ENCODE data around the gene CCDC149. TPM values are rescaled to one million over a fixed set of nuclear protein-coding genes. Genes with fewer than 3 reads are reported as not detected.

CCDC149 gene
- polyA plus RNA-seq (2013, experiment 1 of 2; ENCODE audit: insufficient read length), result 10.7 TPM
- 9.7 TPM for polyA plus RNA-seq (2013, experiment 2 of 2; ENCODE audit: insufficient read length)

DNA sequence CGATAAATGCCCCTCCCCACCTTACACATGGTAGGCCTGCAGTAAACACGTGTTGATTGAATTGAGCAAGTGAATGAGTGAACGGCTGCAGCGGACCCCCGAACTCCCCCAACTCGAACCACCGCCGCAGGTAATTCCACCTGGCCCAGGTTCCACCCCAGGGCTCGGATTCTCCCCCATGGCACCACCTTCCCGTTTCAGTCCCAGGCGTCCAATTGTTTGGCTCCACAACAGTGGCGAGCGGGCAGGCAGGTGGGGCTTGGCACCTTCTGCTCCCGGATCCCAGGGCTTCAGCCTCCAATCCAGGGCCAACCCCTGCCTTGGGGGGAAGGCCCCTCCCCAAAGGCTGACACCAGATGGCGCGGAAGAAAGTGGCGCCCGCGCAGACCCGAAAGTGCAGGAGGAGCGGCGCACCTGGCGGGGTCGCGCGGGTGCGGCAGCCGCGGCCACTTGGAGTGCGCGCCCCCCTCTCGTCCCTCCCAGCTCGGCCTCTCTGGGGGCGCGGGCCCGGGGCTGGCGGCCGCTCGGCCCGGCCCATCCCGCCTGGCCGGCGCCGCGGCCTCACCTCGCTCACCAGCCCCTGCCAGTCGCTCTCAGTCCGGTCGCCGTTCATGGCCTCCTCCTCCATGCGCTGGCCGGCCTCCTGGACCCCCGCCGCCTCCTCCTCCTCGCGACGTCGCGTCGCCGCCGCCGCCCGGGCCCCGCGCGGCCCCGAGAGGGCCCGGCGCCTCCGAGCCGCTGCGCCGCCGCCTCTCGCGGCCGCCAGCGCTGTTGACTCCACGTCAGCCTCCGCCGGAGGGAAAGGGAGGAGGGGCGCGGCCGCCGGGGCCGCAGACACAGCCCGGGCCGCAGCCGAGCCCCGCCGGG, at the start of gene CCDC149:
Gene CCDC149, minus strand, starts transcription at position 791 of the 867 bp plus-strand sequence. Its CDS starts 178 bp downstream, at position 613.
- peak; percentile 78 for DNase-seq

DNA sequence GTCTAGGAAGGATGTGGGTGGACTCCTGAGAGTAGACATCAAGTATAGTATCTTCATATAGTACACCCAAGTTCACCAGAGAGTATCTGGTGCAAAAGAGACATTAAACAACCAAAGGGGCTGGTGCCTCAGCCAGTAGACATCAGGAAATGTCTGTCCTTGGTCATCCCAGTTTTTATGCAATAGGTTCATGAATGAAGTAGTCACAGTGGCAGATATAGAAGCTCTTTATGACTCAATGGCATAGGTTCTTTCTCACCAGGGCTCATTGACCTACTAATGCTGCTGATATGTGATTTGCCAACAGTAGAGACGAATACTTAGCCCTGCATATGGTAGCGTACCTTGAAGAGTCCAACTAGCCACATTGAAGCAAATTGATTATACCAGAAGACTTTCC, 45.0 kb upstream of the CCDC149 start:
- DNase-seq, result no peak

DNA sequence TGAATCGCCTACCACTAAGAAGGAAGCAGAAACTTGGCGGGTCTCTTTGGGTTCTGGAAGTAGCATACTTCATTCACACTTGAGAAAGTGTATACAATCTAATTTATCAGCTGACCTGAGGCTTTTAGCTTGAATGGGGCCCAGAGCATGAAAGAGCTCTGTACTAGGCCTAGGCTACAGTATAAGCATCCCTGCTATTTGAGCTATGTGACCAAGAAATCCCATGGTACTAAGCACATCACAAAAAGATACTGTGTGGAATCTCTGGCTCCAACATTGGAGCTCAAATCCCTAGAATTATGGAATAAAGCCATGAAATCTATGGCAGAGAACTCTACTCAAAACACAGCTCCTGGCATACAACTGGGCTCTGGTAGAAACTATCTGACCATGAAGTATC, 43.9 kb upstream of the CCDC149 start:
- peak; percentile 19 for DNase-seq

DNA sequence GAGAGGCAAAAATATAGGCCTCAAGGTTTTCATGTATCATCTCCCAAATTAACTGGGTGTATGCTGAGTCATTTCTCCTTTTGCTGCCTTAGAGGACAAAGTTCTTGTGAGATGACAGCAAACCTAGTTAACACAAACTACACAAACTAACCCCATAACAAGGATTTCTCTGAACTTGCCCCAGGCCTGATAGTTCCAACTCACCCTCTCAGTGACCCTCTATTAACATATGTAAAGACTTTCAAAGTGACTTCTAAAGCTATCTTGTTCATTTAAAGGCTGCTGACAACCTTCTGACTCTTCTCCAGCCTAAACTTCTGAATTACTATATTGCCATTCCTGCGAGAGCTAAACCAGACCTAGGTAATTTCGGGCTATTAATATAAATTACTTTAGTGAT, 43.2 kb upstream of the CCDC149 start:
- no peak for DNase-seq

DNA sequence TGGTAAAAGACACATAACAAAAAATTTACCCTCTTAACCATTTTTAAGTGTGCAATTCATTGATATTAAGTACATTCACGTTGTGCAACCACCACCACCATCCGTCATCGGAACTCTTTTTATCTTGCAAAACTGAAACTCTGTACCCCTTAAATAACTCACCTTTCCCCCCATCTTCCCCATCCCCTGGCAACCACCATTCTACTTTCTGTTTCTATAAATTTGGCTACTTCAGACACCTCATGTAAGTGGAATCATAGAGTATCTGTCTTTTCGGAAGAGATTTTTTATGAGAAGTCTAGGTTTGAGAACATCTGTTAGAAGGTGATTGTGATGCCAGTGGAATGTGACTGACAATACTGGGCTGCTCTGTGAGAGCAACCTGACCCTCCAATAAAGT, 39.8 kb upstream of the CCDC149 start:
- DNase-seq, result no peak

DNA sequence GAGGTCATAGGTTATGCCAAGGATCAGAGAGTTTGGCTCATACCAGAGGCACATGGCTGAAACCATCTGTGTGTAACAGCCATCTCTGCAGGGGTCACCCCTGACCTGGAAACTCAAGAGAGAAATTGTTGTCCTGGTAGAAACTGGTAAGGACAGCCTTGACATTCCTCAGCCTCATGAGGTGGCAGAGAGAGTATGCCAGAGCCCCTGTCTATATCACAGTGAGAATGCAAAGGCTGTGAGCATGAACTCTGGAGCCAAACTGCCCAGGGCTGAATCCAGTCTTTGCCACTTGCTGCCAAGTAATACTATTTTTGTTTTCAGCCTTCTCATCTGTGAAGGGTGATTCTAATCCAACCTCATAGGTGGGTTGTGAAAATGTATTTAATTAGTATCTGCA, 37.1 kb upstream of the CCDC149 start:
- no peak for DNase-seq

DNA sequence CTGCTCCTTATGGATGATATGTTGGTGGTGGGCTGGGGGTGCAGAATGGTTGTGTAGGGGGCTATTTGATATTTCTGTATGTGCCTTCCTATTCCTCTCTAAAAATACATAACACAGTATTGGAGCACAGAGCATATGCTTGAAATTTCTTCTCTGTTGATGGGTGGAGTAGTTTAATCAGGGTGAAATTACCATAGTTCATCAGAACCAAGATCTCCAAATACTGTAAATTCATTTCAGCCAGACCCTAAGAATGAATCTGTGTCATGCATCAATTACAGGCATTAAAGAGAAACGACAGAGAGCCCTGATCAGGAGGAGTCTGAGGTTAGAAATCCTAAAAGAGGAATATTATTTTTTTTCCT, 25.1 kb upstream of the CCDC149 start:
- no peak for DNase-seq

DNA sequence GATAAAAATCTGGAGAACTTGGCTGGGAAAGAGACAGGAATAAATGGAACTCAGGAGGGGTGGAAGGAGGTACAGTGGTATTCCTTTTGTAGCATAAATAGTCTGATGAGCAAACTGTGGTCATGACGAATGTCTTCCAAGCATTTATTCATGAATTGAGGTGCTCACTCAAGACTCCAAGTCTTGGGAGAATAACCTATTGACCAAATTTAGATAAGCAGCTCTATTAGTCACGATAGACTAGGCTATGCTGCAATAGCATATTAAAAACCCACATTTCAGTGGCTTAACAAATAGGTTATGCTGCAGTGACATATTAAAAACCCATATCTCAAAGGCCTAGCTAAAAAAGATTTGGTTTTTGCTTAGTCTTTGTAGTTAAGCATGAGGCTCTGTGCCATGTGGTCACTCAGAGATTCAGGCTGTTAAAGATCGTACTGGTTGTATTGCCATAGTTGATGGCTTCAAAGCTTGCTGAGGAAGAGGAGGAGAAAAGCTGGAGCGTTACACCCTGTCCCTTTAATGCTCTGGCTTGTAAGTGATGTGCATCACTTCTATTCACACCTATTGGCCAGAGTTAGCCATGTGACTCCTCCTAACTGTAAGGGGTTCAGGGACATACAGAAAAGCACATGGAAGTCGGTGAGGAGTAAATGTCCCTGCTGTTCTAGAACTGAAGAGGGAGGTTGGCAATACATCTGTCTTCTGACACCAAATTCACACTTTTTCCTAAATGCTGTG, 24.5 kb upstream of the CCDC149 start:
- no peak for DNase-seq

DNA sequence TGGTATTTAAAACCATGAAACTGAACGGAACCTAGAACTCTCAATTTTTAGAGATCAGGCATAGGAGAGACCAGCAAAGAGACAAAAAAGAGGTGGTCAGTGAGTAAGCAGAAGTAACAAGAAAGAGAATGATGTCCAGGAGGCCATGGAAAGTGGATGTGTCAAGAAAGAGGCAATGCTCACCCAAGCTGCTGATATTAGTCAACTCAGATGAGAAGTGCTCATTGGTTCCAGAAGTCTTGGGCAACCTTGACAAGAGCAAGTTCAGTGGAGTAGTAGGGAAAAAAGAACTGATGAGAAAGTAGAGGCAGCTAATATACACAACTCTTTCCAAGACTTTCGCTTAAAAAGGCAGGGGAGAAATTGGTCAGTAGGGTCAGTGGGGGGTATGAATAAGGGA, 23.0 kb upstream of the CCDC149 start:
- no peak for DNase-seq

DNA sequence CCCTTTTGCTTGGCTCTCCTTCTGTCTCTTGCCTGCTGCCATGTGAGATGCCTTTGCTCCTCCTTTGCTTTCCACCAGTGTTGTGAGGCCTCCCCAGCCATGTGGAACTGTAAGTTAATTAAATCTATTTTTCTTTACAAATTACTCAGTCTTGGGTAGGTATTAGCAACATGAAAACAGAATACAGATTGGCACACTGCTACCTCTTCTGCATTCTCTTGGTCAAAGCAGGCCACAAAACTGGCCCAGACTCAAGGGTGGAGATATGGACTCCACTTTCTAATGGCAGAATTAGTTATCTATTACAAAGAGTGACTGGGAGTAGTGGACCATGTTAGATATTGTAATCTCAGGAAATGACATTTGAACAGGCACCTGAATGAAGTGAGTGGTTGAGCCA, 21.5 kb upstream of the CCDC149 start:
- DNase-seq, result no peak

DNA sequence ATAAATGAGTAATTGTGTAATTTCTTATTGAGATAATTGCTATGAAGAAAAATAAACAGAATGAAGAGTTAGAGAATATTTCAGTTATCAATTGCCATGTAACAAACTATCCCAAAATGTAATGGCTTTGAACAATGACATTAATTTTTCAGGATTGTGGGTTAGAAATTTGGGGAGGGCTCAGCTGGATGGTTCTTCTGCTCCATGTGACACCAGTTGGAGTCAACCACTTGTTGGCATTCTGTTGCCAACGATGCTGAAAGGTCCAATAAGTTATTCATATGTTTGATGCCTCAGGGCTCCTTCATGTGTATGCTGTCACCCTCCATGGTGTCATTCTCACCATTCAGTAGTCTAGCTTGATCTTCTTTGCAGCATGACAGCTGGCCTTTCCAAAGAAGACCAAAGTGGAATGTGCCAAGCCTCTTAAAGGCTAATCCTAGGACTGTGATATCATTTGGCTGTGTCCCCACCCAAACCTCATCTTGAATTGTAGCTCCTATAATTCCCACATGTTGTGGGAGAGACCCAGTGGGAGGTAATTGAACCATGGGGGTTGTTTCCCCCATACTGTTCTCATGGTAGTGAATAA, 20.9 kb upstream of the CCDC149 start:
- DNase-seq, result no peak

DNA sequence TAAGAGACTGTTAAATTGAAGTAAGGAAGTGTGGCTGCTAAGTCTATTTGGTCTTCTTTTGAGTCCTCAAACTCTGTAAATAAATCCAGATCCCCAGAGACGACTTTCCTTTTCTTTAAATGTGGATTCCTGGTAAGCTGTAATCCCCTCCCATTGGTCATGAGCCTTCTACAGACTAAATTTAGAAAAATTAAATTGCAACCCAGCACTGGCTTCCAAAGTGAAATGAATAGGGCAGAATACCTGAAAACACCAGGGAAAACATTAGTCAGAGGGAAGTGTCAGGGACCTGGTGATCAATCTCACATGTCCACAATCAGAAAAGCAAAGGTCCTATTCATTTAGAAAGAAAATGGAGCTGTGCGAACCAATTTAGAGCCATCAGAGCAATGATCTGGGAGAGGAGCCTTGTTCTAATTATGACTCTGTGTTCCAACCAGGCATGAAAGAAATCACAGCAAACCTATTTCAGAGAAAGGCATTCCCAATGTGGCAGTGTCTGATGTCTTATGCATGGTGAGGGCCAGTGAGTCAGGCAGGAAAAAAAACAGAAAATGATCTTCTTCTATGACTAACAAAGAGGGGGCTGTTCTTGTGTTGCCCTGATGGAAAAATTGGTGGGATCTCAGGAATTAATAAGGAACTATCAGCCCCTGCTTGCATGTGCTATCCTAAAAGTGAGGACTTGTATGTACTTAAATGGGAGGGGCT, 19.8 kb upstream of the CCDC149 start:
- DNase-seq, result peak; percentile 57

DNA sequence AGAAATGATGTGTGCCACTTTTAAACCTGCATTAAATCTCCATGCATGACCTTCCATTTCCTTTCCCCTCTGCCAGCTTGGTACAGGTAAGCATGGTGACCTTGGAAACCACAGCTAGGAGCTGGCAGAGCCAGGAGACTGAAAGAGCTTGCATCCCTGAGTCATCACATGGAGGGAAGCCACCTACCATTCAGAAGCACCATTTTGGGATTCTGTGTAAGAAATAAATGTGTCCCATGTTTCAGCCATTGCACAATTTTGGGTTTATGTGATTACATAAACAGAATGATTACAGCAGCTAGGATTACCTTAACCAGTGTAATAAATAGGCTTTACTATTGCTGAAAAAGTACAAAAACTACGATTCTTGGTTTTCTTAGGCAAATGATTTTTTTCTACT, 17.3 kb upstream of the CCDC149 start:
- no peak for DNase-seq

DNA sequence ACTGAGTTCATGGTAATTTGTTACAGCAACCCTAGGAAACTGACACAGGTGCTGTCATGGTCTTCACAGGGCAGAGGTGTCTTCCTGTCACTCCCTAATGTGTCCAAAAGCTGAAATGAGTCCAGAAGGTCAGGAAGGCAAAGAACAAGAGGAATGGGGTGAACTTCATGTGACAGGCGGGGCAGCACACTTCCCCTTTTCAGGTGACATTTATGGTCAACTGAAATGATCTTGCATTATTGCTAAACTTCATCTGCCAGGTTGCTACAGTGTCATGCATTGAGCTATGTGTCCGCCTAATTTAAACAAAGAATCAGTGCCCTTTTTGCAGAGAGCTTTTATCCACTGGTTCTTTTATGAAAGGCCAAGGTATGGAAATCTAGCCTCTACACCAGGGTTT, 15.9 kb upstream of the CCDC149 start:
- DNase-seq, result no peak

DNA sequence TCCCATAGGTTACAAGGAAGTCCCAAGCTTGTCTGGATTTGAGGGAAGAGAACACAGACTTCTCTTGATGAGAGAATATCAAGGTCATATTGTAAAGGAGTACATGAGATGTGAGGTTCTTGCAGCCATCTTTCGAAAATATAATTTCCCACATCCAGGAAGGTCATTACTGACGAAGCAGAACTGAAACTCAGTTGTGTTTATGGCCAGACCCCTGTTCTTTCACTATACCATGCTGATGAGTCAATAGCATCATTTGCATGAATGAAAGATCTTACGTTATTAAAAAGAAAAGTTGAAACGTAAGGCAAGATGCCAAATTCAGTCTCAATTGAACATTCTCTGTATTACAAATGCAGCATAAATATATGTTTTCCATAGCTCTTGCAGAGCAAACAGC, 14.2 kb upstream of the CCDC149 start:
- no peak for DNase-seq

DNA sequence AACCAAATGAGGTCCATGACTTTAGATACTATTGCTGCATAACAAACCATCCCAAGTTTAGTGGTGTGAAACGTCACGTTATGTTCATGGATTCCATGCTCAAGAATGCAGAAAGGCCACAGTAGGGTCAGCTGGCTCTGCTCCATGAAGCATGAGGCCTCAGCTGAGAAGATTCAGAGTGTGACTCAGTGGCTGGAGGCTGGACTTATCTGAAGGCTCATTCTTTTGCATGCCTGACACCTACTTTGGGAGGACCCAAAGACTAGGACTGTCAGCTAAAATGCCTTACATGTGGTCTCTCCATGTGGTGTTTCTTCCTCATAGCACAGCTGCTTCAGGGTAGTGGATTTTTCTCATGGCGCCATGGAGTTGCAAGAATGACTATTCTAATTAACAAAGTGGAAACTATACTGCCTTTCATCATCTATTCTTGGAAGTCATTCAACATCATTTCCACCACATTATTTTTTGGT, 11.5 kb upstream of the CCDC149 start:
- DNase-seq, result peak; percentile 98

DNA sequence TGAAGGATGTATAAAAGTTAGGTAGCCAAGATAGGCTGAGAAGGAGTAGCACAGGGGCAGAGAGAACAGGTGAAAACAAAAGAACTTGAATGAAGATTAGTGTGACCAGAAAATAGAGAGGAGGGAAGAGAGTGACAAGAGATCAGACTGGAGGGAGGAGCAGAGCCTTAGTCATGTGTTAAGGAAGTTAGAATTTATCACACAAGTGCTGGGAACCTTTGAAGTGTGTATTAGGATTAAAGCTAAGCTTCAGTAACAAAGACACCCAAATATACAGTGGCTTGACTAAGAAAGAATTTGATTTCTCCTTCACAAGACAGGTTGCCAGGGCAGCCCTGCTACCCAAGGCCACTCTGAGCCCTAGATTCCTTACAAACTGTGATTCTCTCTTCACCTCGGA, 10.7 kb upstream of the CCDC149 start:
- DNase-seq, result no peak

DNA sequence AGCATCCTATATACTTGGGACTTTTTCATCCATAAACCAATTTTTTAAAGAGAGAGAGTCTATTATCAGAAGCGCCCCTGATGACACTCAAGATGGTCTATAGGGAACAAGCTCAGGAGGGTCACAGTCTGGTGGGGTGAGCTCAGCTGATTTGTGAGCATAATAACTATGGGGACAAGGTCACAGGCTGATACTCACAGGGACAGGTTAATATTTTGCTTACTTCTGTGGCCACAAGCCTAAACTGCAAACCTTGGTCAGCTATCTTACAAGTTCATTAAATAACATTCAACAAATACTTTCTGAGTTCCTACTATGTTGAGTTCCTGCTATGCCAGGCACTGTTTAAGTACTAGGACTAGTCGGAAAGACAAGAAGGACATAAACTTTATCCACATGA, 10.2 kb upstream of the CCDC149 start:
- DNase-seq, result no peak

DNA sequence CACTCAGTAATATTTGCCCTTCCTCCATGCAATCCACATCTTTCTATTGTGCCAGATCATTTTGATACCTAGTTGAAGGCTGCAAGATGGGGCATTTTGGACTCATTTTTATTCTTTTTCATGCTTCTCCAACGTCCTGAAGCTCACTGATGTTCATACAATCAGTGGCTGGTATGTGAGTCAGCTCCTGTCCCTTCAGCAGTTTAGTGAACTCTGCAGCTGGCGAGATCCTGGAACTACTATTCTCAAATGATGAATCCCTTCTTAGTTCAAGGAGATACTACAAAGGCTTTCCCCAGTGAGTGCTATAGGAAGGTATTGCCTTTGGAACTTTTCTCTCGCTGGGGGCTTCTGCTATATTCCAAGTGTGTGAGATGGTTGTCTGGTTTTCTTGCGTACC, 9.6 kb upstream of the CCDC149 start:
- no peak for DNase-seq

DNA sequence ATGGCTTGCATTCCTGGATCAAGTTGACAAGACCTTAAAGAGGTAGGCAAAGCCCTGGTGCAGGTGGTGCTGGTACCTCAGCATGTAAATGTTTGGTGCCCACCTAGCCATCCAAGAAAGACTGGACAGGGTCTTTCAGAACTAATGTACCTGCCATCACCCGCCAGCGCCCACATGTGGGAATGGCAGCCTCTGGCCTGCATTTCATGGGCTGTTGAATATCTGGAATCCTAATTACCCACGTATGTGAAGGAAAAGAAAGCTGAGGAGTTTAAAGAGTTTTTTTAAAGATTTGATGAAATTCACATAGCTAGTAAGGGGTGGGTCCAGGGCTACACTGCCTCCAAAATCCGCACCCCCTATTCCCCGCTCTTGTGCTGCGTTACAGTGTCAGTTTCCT, 8.6 kb upstream of the CCDC149 start:
- DNase-seq, result no peak

DNA sequence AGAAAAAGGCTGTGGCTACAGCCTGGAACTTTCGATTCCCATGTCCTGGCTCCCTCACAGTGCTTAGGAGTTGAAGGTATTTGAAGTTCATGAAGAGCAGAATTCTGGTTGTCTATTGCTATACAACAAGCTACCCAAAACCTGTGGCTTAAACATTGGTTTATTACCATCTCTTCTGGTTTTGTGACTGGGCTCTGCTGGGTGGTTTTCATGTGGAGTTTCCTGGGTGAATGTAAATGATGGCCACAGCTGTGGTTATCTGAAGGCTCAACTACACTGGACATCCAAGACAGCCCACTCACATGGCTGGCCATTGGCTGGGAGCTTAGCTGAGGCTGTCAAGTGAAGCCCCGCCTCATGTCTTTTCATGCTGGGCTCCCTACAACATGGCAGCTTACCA, 7.2 kb upstream of the CCDC149 start:
- DNase-seq, result no peak

DNA sequence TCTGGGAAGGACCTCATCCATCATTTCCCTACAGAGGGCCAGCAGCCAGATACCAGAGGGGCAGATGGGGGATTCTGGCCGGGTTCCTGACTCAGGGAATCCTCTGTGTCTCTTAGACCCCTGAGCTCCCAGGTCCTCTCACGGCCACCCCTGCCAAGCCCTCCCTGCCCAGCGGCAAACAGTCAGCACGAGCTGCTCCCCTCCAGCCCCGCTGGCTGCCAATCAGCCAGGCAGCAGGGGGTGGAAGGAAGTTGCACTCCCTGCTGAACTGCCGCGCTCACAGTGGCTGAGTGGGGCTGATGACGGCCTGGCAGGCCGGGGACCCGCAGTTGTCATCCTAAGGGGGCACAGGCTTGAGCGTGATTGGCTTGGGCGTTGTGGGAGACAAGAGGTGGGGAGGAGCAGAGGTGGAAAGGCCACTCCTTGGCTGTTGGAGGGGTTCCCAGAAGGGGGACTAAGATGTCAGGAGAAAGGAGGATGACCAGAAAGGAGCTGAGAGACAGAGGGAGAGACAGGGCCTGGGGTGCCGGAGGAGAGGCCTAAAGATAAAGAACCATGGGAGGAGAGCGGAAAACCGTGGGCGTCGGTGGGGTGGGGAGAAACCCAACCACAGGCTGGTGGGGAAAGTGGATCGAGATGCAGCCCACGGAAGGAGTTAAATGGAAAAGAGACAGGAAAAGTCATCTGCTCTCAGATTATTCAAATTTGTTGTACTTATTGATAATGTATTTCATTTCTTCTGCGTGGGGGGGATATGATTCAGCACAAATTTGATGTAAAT, 4.4 kb upstream of the CCDC149 start:
- DNase-seq, result peak; percentile 12
